Fibroblast of skin of right quadriceps (primary cell): ENCODE results near the gene ITGBL1.

Experiments
- DNase-seq: peaks from one replicate; pipeline ENCODE4 v3.0.0-alpha.2; 2013

ITGBL1 gene

GRCh38 chr13:101570410-101570809 is 117.9 kb downstream of the ITGBL1 start:
- no peak for DNase-seq

GRCh38 chr13:101572456-101572855 is 120.0 kb downstream of the ITGBL1 start:
- peak; percentile 39 for DNase-seq

GRCh38 chr13:101575581-101575980 is 123.1 kb downstream of the ITGBL1 start:
- no peak for DNase-seq

- no peak for DNase-seq
Measured at GRCh38 chr13:101576455-101576854, 124.0 kb downstream of the ITGBL1 start.

GRCh38 chr13:101576977-101577376 is 124.5 kb downstream of the ITGBL1 start:
- DNase-seq, result no peak

GRCh38 chr13:101579281-101579802 is 126.9 kb downstream of the ITGBL1 start:
- DNase-seq, result peak; percentile 61

GRCh38 chr13:101584331-101584730 is 131.9 kb downstream of the ITGBL1 start:
- no peak for DNase-seq

- DNase-seq, result no peak
Measured at GRCh38 chr13:101590479-101590878, 138.0 kb downstream of the ITGBL1 start.

- DNase-seq, result no peak
Measured at GRCh38 chr13:101594936-101595335, 142.5 kb downstream of the ITGBL1 start.

GRCh38 chr13:101596803-101597202 is 144.3 kb downstream of the ITGBL1 start:
- no peak for DNase-seq

GRCh38 chr13:101611491-101612475 is 159.3 kb downstream of the ITGBL1 start:
- peak; percentile 10 for DNase-seq

GRCh38 chr13:101612735-101613134 is 160.3 kb downstream of the ITGBL1 start:
- DNase-seq, result no peak

- DNase-seq, result no peak
Measured at GRCh38 chr13:101614491-101614890, 162.0 kb downstream of the ITGBL1 start.

- DNase-seq, result no peak
Measured at GRCh38 chr13:101618440-101619187, 166.1 kb downstream of the ITGBL1 start.

GRCh38 chr13:101621099-101621498 is 168.6 kb downstream of the ITGBL1 start:
- no peak for DNase-seq

- peak; percentile 31 for DNase-seq
Measured at GRCh38 chr13:101623470-101624209, 171.2 kb downstream of the ITGBL1 start.

GRCh38 chr13:101624210-101624922 is 171.9 kb downstream of the ITGBL1 start:
- DNase-seq, result no peak

GRCh38 chr13:101624981-101625380 is 172.5 kb downstream of the ITGBL1 start:
- DNase-seq, result no peak

GRCh38 chr13:101626925-101627555 is 174.6 kb downstream of the ITGBL1 start:
- no peak for DNase-seq

GRCh38 chr13:101627556-101627943 is 175.1 kb downstream of the ITGBL1 start:
- no peak for DNase-seq

GRCh38 chr13:101628900-101629299 is 176.4 kb downstream of the ITGBL1 start:
- no peak for DNase-seq

- no peak for DNase-seq
Measured at GRCh38 chr13:101631395-101631794, 178.9 kb downstream of the ITGBL1 start.
